ENCODE data around the gene TPST1.
"Not testable (repeated sequence)": the region's sequence is repeated elsewhere in the genome, so short reads cannot be mapped to it uniquely, and the experiment has no call there.

TPST1 gene

GRCh38 chr7:66189695-66190503 lies 15.2 kb upstream of the TPST1 start:
- no peak for DNase-seq

GRCh38 chr7:66190504-66190857 lies 14.7 kb upstream of the TPST1 start:
- no peak for DNase-seq

GRCh38 chr7:66193146-66193725 lies 11.9 kb upstream of the TPST1 start:
- no peak for DNase-seq

DNA sequence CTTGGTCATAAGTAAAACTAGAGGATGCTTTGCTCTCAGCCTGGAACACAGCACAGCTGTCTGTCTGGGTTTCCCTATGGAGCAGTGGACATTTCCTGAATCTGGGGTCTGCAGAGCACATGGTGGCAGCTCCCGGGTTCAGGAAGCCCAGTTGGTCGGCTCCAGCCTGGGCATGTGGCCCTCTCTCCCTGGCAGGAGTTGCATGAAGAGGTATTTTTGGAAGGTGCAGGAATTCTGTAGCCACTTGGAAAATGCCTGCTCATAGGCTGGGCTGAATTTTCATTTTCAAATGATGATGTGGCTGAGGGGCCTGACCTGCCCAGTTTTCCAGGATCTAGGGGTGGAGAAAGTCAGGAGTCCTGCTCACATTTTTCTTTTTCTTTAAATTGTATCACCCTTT lies 6.7 kb upstream of the TPST1 start:
- DNase-seq, result no peak

DNA sequence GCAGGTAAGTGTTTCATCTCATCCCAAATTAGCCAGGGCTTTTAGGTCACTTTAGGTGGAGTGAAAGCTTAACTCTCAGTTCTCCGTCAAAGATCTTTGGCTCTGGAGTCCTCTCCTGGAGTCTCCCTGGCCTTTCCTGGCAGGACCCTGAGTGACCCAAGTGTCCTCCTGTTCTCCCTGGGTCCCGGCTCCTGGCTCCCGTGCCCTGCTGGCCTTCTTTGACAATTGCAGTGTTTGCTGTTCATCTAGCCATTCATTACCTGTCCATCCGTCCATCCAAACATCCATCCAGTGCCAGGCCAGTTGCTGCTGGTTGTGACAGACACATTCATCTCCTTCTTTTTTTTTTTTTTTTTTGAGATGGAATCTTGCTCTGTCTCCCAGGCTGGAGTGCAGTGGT lies 6.2 kb upstream of the TPST1 start:
- no peak for DNase-seq

DNA sequence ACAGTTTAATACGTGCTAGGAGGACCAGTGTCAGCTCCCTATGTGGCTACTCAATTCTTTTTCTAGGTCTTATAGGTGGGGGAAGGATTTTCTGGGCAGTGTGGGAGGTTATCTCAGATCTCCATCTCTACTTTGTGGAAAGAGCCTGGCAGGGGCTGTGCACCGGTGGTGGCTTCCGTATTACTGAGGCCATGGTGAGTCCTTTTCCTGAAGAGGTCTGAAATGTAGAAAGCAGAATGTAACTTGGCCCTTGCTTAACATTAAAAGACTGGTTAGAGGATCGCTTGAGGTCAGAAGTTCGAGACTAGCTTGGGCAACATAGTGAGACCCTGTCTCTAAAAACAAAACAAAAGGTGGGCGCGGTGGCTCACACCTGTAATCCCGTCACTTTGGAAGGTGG lies 2.7 kb upstream of the TPST1 start:
- DNase-seq, result no peak

DNA sequence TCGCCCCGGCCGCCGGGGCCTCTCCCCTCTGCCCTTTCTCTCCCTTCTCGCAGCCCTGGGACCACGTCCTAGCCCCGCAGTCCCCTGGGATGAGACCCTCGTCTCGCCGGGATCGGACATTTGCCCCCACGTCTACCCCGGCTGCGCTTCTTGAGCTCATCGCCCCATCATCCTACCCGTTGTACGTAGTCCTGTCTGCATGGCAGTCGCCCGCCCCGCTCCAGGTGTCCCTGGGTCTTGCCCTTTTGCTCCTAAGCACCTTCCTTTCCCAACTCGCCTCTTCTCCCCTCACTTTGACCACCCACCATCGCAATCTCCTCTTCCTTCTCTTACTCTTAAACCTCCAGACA lies 582 bp downstream of the TPST1 start:
- peak; percentile 4 for DNase-seq

- no peak for DNase-seq
Measured at GRCh38 chr7:66206119-66206933, 1.2 kb downstream of the TPST1 start.

GRCh38 chr7:66206934-66207240 lies 1.8 kb downstream of the TPST1 start:
- DNase-seq, result no peak

- no peak for DNase-seq
Measured at GRCh38 chr7:66207540-66207939, 2.4 kb downstream of the TPST1 start.

- no peak for DNase-seq
Measured at GRCh38 chr7:66211429-66211828, 6.3 kb downstream of the TPST1 start.

- no peak for DNase-seq
Measured at GRCh38 chr7:66213637-66214036, 8.5 kb downstream of the TPST1 start.

- no peak for DNase-seq
Measured at GRCh38 chr7:66216687-66217086, 11.6 kb downstream of the TPST1 start.

- no peak for DNase-seq
Measured at GRCh38 chr7:66219805-66220204, 14.7 kb downstream of the TPST1 start.

DNA sequence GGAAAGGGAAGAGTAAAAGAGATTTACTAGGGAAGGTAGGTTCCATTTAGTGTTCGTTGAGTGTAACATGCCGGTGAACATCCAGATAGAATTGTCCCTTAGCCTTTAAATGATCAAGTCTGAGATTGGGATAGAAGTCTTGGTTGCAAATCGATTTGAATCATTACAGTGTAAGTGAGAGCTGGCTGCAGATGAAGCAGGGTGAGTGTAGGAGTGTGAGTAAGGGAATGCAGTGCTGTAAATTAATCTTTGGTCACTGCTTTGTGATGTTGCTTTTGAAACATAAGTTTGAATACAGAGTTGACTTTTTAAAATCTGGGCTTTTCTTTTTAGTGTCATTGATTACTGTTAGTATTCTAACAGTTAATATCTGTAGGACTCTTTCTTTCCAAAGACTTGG lies 16.3 kb downstream of the TPST1 start:
- DNase-seq, result no peak

- DNase-seq, result no peak
Measured at GRCh38 chr7:66227808-66228207, 22.7 kb downstream of the TPST1 start.

DNA sequence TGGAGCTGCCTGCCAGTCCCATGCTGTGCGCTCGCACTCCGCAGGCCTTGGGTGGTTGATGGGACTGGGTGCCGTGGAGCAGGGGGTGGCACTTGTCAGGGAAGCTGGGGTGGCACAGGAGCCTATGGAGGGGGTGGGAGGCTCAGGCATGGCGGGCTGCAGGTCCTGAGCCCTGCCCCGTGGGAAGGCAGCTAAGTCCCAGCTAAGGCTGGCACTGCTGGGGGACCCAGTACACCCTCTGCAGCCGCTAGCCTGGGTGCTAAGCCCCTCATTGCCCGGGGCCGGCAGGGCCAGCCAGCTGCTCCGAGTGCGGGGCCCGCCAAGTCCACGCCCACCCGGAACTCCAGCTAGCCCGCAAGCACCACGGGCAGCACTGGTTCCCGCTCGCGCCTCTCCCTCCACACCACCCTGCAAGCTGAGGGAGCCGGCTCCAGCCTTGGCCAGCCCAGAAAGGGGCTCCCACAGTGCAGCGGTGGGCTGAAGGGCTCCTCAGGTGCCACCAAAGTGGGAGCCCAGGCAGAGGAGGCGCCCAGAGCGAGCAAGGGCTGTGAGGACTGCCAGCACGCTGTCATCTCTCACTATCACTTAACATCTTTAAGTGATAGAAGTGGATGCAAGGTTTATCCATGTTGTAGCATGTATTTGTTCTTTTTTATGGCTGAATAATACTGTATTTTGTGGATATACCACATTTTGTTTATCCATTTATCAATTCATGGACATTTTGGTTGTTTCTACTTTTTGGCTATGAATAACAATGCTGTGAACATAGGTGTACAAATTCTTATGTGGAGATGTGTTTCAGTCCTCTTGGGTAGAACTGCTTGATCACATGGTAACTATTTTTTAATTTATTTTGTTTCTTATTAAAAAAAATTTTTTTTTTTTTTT lies 26.4 kb downstream of the TPST1 start:
- DNase-seq, result not testable (repeated sequence)

DNA sequence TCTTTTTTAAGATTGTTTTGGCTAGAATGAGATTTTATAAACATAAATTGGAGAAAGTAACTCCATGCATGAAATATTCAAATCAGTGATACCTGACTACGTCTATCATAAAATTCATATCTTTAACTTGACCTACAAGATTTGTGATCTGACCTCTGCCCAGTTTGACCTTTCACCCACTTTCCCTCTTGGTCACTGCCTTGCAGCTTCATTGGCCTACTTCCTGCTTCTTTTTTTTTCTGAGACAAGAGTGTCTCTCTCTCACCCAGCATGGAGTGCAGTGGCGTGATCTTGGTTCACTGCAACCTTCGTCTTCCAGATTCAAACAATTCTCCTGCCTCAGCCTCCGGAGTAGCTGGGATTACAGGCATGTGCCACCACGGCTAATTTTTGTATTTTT lies 28.5 kb downstream of the TPST1 start:
- no peak for DNase-seq

GRCh38 chr7:66236713-66237303 lies 31.7 kb downstream of the TPST1 start:
- peak; percentile 2 for DNase-seq

DNA sequence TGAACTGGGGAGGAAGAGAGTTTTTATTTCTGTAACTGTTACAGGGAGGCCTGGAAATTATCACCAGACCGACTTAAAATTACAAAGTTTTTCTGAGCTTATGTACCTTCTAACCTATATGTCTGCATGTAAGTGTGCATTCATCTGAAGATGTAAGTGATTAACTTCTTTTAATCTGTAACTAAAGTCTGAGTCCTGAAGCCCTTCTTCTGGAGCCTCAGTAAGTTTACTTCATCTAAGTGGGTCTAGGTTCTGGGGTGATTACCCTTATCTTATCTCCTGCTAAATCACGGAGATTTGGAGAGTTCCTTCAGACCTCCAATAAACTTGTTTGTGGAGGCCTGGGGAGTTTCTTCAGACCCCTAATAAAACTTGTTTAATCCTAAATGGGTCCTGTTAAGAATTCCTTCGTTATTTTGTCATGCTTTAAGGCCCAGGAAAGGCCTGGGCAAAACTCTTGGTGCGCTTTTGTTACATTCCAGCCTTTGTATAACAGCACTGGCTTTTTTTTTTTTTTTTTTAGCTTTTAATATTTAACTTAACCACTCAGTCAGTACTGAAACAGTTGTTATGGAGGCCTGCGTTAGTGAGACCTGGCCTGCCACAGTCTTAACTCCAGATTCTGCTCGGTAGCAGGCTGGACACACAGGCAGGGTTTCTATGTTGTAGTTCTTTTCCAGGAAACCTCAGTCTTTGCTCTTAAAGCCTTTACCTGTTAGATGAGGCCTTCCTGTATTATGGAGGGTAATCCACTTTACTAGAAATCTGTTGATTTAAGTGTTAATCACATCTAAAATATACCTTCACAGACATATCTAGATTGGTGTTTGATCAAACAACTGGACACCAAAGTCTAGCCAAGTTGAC lies 33.0 kb downstream of the TPST1 start:
- DNase-seq, result no peak

GRCh38 chr7:66238773-66239466 lies 33.8 kb downstream of the TPST1 start:
- DNase-seq, result no peak

Measured in NCI-H510A treated with DMSO at 0.1 percent for 48 hours (cell line).